DND-41 (cell line): Measurements from ENCODE around the gene QSER1.
A peak's percentile ranks its signal among the peaks of the same experiment; 100 is the strongest.

Source experiments
- ATAC-seq: fragments of 200-7000 bp; cut with Tn5 transposase; 3 replicates; pipeline ENCODE4 v1.9.1; 2021; ENCODE audit warnings: low read depth; ENCODE audit not compliant: insufficient read depth
- DNase-seq: peaks from one replicate; pipeline ENCODE4 v3.0.0-alpha.2; 2020
- H2AFZ ChIP-seq: 2 replicates; pipeline ENCODE4 v1.6.0; 2012; ENCODE audit warnings: low read depth, low read length
- H3K27ac ChIP-seq: 2 replicates; pipeline ENCODE4 v1.5.1; 2012; ENCODE audit warnings: low read length, inconsistent platforms
- H3K27me3 ChIP-seq: fragments of 200-600 bp; sonication (generic); 2 replicates; pipeline ENCODE4 v1.6.0; 2012; ENCODE audit warnings: low read length, mild to moderate bottlenecking, inconsistent platforms; ENCODE audit not compliant: insufficient read depth, poor library complexity
- H3K36me3 ChIP-seq: 2 replicates; pipeline ENCODE4 v1.5.1; 2012; ENCODE audit warnings: low read length, inconsistent platforms; ENCODE audit not compliant: insufficient read depth
- H3K4me1 ChIP-seq: 2 replicates; pipeline ENCODE4 v1.5.1; 2012; ENCODE audit warnings: mild to moderate bottlenecking, low read length; ENCODE audit not compliant: insufficient read depth
- H3K4me2 ChIP-seq: 2 replicates; pipeline ENCODE4 v1.6.0; 2012; ENCODE audit warnings: mild to moderate bottlenecking, moderate library complexity, low read length, inconsistent platforms; ENCODE audit not compliant: insufficient read depth
- H3K4me3 ChIP-seq, 2 experiments: fragments of 200-600 bp in 1 of 2; shearing (Covaris generic) in 1 of 2; 2 replicates each; pipeline ENCODE4 v1.5.1; 2012 to 2016; ENCODE audit warnings: inconsistent platforms in 2 of 2, low read length in 2 of 2, mild to moderate bottlenecking in 2 of 2, low read depth in 1 of 2, moderate library complexity in 1 of 2
- H3K79me2 ChIP-seq: 2 replicates; pipeline ENCODE4 v1.6.0; 2012; ENCODE audit warnings: low read length, inconsistent platforms; ENCODE audit not compliant: insufficient read depth
- H3K9ac ChIP-seq: 2 replicates; pipeline ENCODE4 v1.6.0; 2012; ENCODE audit warnings: low read depth, mild to moderate bottlenecking, inconsistent platforms, low read length, moderate library complexity
- H3K9me3 ChIP-seq: 2 replicates; pipeline ENCODE4 v1.5.1; 2012; ENCODE audit warnings: low read length, moderate library complexity, mild to moderate bottlenecking, inconsistent platforms; ENCODE audit not compliant: insufficient read depth, severe bottlenecking
- H4K20me1 ChIP-seq: 2 replicates; pipeline ENCODE4 v1.6.0; 2012; ENCODE audit warnings: low read length; ENCODE audit not compliant: insufficient read depth
- EZH2 ChIP-seq: IDR thresholded peaks from 3 replicates; pipeline ENCODE4 v1.6.1; 2012; ENCODE audit warnings: borderline replicate concordance, low read depth, mild to moderate bottlenecking, moderate library complexity, low read length, inconsistent platforms; ENCODE audit not compliant: severe bottlenecking
- TF ChIP-seq, protein P1 (sequence below): IDR thresholded peaks from 2 replicates; pipeline ENCODE4 v1.5.1; 2012; ENCODE audit warnings: borderline replicate concordance, low read length, moderate library complexity, mild to moderate bottlenecking; ENCODE audit not compliant: poor library complexity, severe bottlenecking; ENCODE audit errors: extremely low read depth

Gene QSER1

DNA sequence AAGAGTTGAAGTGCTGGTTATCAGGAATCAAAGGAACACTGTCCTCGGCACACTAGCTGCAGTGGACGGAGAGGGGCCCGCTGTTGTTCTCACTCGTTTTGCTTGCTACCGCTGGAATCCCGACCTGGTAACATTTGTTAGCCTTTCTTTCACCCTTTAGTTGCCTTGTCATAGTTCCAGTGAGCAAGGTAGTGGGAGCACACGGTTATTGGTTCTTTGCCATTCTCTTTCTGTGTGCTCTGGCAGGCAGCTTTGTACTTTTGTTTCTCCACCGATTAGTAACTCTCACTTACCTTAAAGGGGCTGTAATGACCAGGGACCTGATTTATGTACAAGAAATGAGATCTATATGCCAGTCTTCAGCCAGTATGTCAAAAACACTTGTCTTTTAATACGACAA lies 124.9 kb downstream of the QSER1 start:
- no peaks in the 10 kb centered on the region for H4K20me1 ChIP-seq
- no peak overlapping the region for H3K27ac ChIP-seq
- no peak for DNase-seq
- H3K4me1 ChIP-seq, result peaks cover 3% of the 10 kb centered on the region
- H3K79me2 ChIP-seq, result no peaks in the 10 kb centered on the region
- H3K9me3 ChIP-seq, result no peaks in the 10 kb centered on the region
- no peak overlapping the region for H3K4me3 ChIP-seq
- TF ChIP-seq, protein P1, sequence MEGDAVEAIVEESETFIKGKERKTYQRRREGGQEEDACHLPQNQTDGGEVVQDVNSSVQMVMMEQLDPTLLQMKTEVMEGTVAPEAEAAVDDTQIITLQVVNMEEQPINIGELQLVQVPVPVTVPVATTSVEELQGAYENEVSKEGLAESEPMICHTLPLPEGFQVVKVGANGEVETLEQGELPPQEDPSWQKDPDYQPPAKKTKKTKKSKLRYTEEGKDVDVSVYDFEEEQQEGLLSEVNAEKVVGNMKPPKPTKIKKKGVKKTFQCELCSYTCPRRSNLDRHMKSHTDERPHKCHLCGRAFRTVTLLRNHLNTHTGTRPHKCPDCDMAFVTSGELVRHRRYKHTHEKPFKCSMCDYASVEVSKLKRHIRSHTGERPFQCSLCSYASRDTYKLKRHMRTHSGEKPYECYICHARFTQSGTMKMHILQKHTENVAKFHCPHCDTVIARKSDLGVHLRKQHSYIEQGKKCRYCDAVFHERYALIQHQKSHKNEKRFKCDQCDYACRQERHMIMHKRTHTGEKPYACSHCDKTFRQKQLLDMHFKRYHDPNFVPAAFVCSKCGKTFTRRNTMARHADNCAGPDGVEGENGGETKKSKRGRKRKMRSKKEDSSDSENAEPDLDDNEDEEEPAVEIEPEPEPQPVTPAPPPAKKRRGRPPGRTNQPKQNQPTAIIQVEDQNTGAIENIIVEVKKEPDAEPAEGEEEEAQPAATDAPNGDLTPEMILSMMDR, result no peak
- TF ChIP-seq EZH2, result no peak
- H3K36me3 ChIP-seq, result no peaks in the 10 kb centered on the region
- no peak for ATAC-seq
- no peak overlapping the region for H3K4me2 ChIP-seq
- no peak overlapping the region for H2AFZ ChIP-seq
- H3K27me3 ChIP-seq, result no peaks in the 10 kb centered on the region
- no peak overlapping the region for H3K9ac ChIP-seq

DNA sequence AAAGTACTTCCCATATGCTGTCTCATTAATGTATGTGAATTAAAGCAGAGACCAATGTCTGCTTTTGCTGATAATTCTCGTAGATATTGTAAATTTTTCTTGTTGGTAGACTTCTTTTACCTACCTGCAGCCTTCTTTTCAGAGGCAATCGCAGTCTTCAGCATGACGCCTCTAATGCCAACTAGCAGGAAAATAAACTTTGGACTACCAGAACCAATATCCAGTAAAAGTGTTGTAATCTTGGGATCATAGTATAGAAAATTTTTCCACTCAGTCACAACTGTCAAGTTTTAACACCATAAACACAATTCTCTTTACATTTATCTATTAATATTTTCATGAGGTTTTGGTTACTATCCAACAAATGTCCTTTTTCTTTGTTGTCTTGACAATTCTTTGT lies 125.4 kb downstream of the QSER1 start:
- Histone ChIP-seq H4K20me1 (no peaks in the 10 kb centered on the region), H3K79me2 (no peaks in the 10 kb centered on the region), H3K27ac (no peak overlapping the region), H3K36me3 (no peaks in the 10 kb centered on the region), H3K4me3 (no peak overlapping the region), H3K9ac (no peak overlapping the region), H3K4me2 (no peak overlapping the region), H2AFZ (no peak overlapping the region), H3K9me3 (no peaks in the 10 kb centered on the region), H3K27me3 (no peaks in the 10 kb centered on the region), H3K4me1 (no peaks in the 10 kb centered on the region)
- TF ChIP-seq EZH2, result no peak
- TF ChIP-seq, protein P1, result no peak
- ATAC-seq, result no peak
- DNase-seq, result no peak

DNA sequence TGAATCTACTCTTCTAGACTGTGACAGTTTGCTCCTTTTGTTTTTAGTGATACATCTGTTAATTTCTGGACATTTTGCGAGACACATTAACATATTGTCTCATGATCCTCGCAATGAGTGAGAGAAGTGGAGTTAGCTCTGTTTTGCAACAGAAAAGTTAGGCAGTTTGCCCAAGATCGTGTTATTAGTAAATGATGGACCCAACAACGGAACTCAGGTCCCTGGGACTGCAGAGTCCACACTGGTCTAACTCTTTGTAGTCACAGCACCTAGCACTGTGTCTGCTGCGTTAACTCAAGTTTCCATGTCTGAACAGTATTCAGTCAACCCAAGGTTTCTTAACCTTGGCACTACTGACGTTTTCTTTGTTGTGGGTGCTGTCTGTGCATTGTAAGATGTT lies 126.2 kb downstream of the QSER1 start:
- H3K27me3 ChIP-seq, result no peaks in the 10 kb centered on the region
- H3K9me3 ChIP-seq, result no peaks in the 10 kb centered on the region
- no peaks in the 10 kb centered on the region for H3K4me1 ChIP-seq
- ATAC-seq, result peak; percentile 31; the same call in 1 of the 3 replicates
- H2AFZ ChIP-seq, result no peak overlapping the region
- no peak overlapping the region for H3K9ac ChIP-seq
- no peak overlapping the region for H3K4me3 ChIP-seq
- no peaks in the 10 kb centered on the region for H4K20me1 ChIP-seq
- H3K79me2 ChIP-seq, result no peaks in the 10 kb centered on the region
- TF ChIP-seq, protein P1, result no peak
- no peak for TF ChIP-seq EZH2
- no peak for DNase-seq
- H3K27ac ChIP-seq, result no peak overlapping the region
- no peak overlapping the region for H3K4me2 ChIP-seq
- no peaks in the 10 kb centered on the region for H3K36me3 ChIP-seq

GRCh38 chr11:33021501-33021900 lies 128.9 kb downstream of the QSER1 start:
- Histone ChIP-seq H3K9me3 (no peaks in the 10 kb centered on the region), H4K20me1 (no peaks in the 10 kb centered on the region), H3K9ac (no peak overlapping the region), H3K79me2 (no peaks in the 10 kb centered on the region), H3K4me3 (no peak overlapping the region), H3K36me3 (no peaks in the 10 kb centered on the region), H3K4me1 (no peaks in the 10 kb centered on the region), H3K27me3 (no peaks in the 10 kb centered on the region), H2AFZ (no peak overlapping the region), H3K27ac (no peak overlapping the region), H3K4me2 (no peak overlapping the region)
- DNase-seq (no peak), ATAC-seq (no peak)
- TF ChIP-seq, protein P1, result no peak
- TF ChIP-seq EZH2, result no peak
